B cell (primary cell): ENCODE measurements around the gene CAMK2A.

Experiments
- CTCF ChIP-seq: fragments of 200-600 bp; IDR thresholded peaks from one replicate; pipeline ENCODE4 v1.8.0; 2022; ENCODE audit warnings: antibody characterized with exemption, mild to moderate bottlenecking
- EZH2 ChIP-seq: IDR thresholded peaks from 2 replicates; pipeline ENCODE4 v1.6.1; 2012; ENCODE audit warnings: borderline replicate concordance, low read depth, mild to moderate bottlenecking, moderate library complexity, low read length; ENCODE audit not compliant: insufficient read depth, poor library complexity, severe bottlenecking

- TF ChIP-seq CTCF, result no peak
- TF ChIP-seq EZH2, result no peak
These were observed 99.7 kb downstream of the CAMK2A start, which contains the start of gene SLC6A7 for GRCh38 chr5:150189728-150190502.
